SK-N-SH (cell line): ENCODE results near the gene PRICKLE3.

Experiments
- CTCF ChIP-seq: fragments of 200-600 bp; sonication (generic); IDR thresholded peaks from 2 replicates; pipeline ENCODE4 v1.6.1; 2017; ENCODE audit warnings: antibody characterized with exemption, mild to moderate bottlenecking, moderate library complexity
- EP300 ChIP-seq, 2 experiments: IDR thresholded peaks; 2 replicates each; pipeline versions ENCODE4 v1.4.0 to v1.6.1; 2012; ENCODE audit warnings: borderline replicate concordance in 1 of 2, low read depth in 1 of 2, low read length in 1 of 2
- EZH2phosphoT487 ChIP-seq: fragments of 200-600 bp; sonication (generic); IDR thresholded peaks from 2 replicates; pipeline ENCODE4 v1.6.1; 2017; ENCODE audit warnings: low read depth, mixed run types, mild to moderate bottlenecking, antibody characterized with exemption, moderate library complexity, borderline replicate concordance
- FOSL2 ChIP-seq: IDR thresholded peaks from 2 replicates; pipeline ENCODE4 v1.4.0; 2012; ENCODE audit warnings: low read depth, mild to moderate bottlenecking, moderate library complexity, borderline replicate concordance
- FOXM1 ChIP-seq: IDR thresholded peaks from 2 replicates; pipeline ENCODE4 v1.4.0; 2012; ENCODE audit warnings: low read depth, mild to moderate bottlenecking
- POLR2AphosphoS5 ChIP-seq: IDR thresholded peaks from 2 replicates; pipeline ENCODE4 v1.6.1; 2012; ENCODE audit warnings: low read depth, low read length
- REST ChIP-seq: IDR thresholded peaks from 2 replicates; pipeline ENCODE4 v1.6.1; 2012; ENCODE audit warnings: mild to moderate bottlenecking, low read depth, low read length, moderate library complexity
- SIN3A ChIP-seq: IDR thresholded peaks from 2 replicates; pipeline ENCODE4 v1.6.1; 2012; ENCODE audit warnings: low read depth, mild to moderate bottlenecking, low read length, moderate library complexity, borderline replicate concordance
- SMC3 ChIP-seq: IDR thresholded peaks from 2 replicates; pipeline ENCODE4 v1.6.1; 2012; ENCODE audit warnings: low read depth, low read length, improper control_type of control experiment
- TCF12 ChIP-seq: IDR thresholded peaks from 2 replicates; pipeline ENCODE4 v1.4.0; 2012

DNA sequence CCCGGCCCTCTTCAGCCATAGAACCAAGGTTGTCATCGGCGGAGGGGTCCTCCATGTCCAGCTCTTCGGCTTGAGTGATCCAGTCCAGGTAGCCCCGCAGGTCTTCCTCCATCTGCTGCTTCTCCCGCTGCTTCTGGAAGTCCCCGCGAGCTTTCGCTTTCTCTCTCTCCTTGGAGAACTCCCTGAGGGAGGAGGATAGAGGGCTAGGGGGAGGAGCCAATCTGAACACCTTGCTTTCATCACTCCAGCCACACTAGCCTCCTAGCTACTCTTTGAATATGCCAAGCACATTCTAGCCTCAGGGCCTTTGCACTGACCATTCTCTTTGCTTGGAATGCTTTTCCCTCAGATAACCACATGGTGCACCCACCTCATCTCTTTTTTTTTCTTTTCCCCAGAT lies 40.8 kb upstream of the PRICKLE3 start:
- TF ChIP-seq POLR2AphosphoS5 (no peak), FOXM1 (no peak), SMC3 (no peak), CTCF (no peak), TCF12 (no peak), EZH2phosphoT487 (no peak), SIN3A (no peak), EP300 (IDR thresholded peaks at IDR 0.05; ENCODE audit: borderline replicate concordance in 1 of 2, low read depth in 1 of 2, low read length in 1 of 2) (no peak), REST (no peak), FOSL2 (no peak)
